GM20431 (cell line): ENCODE results near the gene CD200R1L.
"Not testable (repeated sequence)": the region's sequence is repeated elsewhere in the genome, so short reads cannot be mapped to it uniquely, and the experiment has no call there.

Experiments
- in situ Hi-C: fragments of 300-500 bp; cut with MseI, MboI; formaldehyde crosslinking; loops from one replicate; pipeline ENCODE4 v1.15.0; 2020; ENCODE audit warnings: low sequenced_read_pairs; ENCODE audit not compliant: unreplicated experiment

Gene CD200R1L

GRCh38 chr3:112846764-112847163 is at the start of gene CD200R1L:
Gene CD200R1L, minus strand, starts transcription at chr3:112846864. Its CDS starts 17,497 bp downstream, at chr3:112829367.
- in situ Hi-C loops = no loop called here

GRCh38 chr3:112894258-112894657 is 47.6 kb upstream of the CD200R1L start:
- in situ Hi-C loops = no loop called here

- in situ Hi-C loops = no loop called here
These were observed 42.7 kb upstream of the CD200R1L start for GRCh38 chr3:112889357-112889756.

GRCh38 chr3:112888381-112889085 is 41.9 kb upstream of the CD200R1L start:
- in situ Hi-C loops = no loop called here

GRCh38 chr3:112884678-112885290 is 38.1 kb upstream of the CD200R1L start:
- in situ Hi-C loops = no loop called here

- in situ Hi-C loops = no loop called here
These were observed 35.2 kb upstream of the CD200R1L start for GRCh38 chr3:112881891-112882290.

- in situ Hi-C loops = no loop called here
These were observed 28.9 kb upstream of the CD200R1L start for GRCh38 chr3:112875561-112875960.

- in situ Hi-C loops = no loop called here
These were observed 28.1 kb upstream of the CD200R1L start for GRCh38 chr3:112874725-112875124.

GRCh38 chr3:112873632-112874031 is 27.0 kb upstream of the CD200R1L start:
- in situ Hi-C loops = no loop called here

GRCh38 chr3:112871735-112872134 is 25.1 kb upstream of the CD200R1L start:
- in situ Hi-C loops = no loop called here

- in situ Hi-C loops = no loop called here
These were observed 19.1 kb upstream of the CD200R1L start for GRCh38 chr3:112865757-112866156.

GRCh38 chr3:112860898-112861297 is 14.2 kb upstream of the CD200R1L start:
- in situ Hi-C loops = no loop called here

GRCh38 chr3:112858410-112859069 is 11.9 kb upstream of the CD200R1L start:
- in situ Hi-C loops = no loop called here

- in situ Hi-C loops = no loop called here
These were observed 10.9 kb upstream of the CD200R1L start for GRCh38 chr3:112857526-112857925.

GRCh38 chr3:112856537-112856936 is 9.9 kb upstream of the CD200R1L start:
- in situ Hi-C loops = no loop called here

- in situ Hi-C loops = no loop called here
These were observed 9.2 kb upstream of the CD200R1L start for GRCh38 chr3:112855883-112856282.

- in situ Hi-C loops = not testable (repeated sequence)
These were observed 8.4 kb upstream of the CD200R1L start for GRCh38 chr3:112855074-112855473.

- in situ Hi-C loops = no loop called here
These were observed 1.5 kb upstream of the CD200R1L start for GRCh38 chr3:112848196-112848595.

GRCh38 chr3:112847692-112848091 is 1.0 kb upstream of the CD200R1L start:
- in situ Hi-C loops = no loop called here

- in situ Hi-C loops = no loop called here
These were observed 892 bp downstream of the CD200R1L start for GRCh38 chr3:112845772-112846171.

- in situ Hi-C loops = no loop called here
These were observed 17.6 kb downstream of the CD200R1L start for GRCh38 chr3:112829046-112829445.
